H1 (cell line): ENCODE measurements around the gene SUSD6. TPM values are rescaled to one million over a fixed set of nuclear protein-coding genes. Genes with fewer than 3 reads are reported as not detected.
A peak's percentile ranks its signal among the peaks of the same experiment; 100 is the strongest.

Source experiments
- CTCF ChIA-PET: fragments of 300-600 bp; sonication (Branson Sonifier 250); formaldehyde crosslinking; loops from one replicate; lab custom pipeline; 2021; ENCODE audit not compliant: partially characterized antibody; lab: Charles Lee
- POLR2A ChIA-PET: fragments of 300-600 bp; sonication (Branson Sonifier 250); formaldehyde crosslinking; loops from one replicate; lab custom pipeline; 2021; ENCODE audit warnings: inconsistent platforms; ENCODE audit not compliant: partially characterized antibody; lab: Charles Lee
- DNase-seq, 2 experiments: peaks; one replicate each; pipeline versions ENCODE4 v3.0.0 to v3.0.0-alpha.2; 2010 to 2022; ENCODE audit warnings: low spot score in 2 of 2, low read depth in 1 of 2, mixed read lengths in 1 of 2
- FAIRE-seq: peaks from 2 replicates; lab custom pipeline; 2011; peaks lifted over from hg19 to GRCh38; lab: Jason Lieb, UNC
- H2AFZ ChIP-seq: 2 replicates; pipeline ENCODE4 v1.8.1; 2012; ENCODE audit warnings: low read length, inconsistent platforms
- H2AK5ac ChIP-seq: 2 replicates; pipeline ENCODE4 v1.6.1; 2013; ENCODE audit warnings: low read depth, low read length
- H2BK120ac ChIP-seq: replicated peaks from 2 replicates; pipeline ENCODE3; 2013; ENCODE audit warnings: low read depth, low read length, inconsistent platforms
- H2BK12ac ChIP-seq: 2 replicates; pipeline ENCODE4 v1.6.1; 2013; ENCODE audit warnings: low read depth, low read length
- H2BK15ac ChIP-seq: 2 replicates; pipeline ENCODE4 v1.6.1; 2013; ENCODE audit warnings: low read length
- H2BK20ac ChIP-seq: 2 replicates; pipeline ENCODE4 v1.6.1; 2013; ENCODE audit warnings: low read length
- H2BK5ac ChIP-seq: 2 replicates; pipeline ENCODE4 v1.6.1; 2013; ENCODE audit warnings: low read depth, low read length
- H3K14ac ChIP-seq: 2 replicates; pipeline ENCODE4 v1.6.1; 2013; ENCODE audit warnings: inconsistent platforms; ENCODE audit not compliant: insufficient read length
- H3K18ac ChIP-seq: 2 replicates; pipeline ENCODE4 v1.6.1; 2013; ENCODE audit warnings: low read length; ENCODE audit errors: extremely low read depth
- H3K23ac ChIP-seq: 2 replicates; pipeline ENCODE4 v1.6.1; 2013; ENCODE audit warnings: inconsistent platforms; ENCODE audit not compliant: insufficient read length
- H3K23me2 ChIP-seq: 2 replicates; pipeline ENCODE4 v1.6.1; 2013; ENCODE audit warnings: low read depth, low read length
- H3K27ac ChIP-seq: 2 replicates; pipeline ENCODE4 v1.6.1; 2011; ENCODE audit warnings: low read depth, low read length, inconsistent platforms
- H3K27me3 ChIP-seq, 4 experiments: replicated peaks in 1 of 4; 1 replicate in 1 of 4; 2 replicates in 3 of 4; pipeline versions ENCODE4 v1.6.1 to v1.8.1; 2011 to 2013; ENCODE audit warnings: low read length in 3 of 4, mild to moderate bottlenecking in 3 of 4, inconsistent platforms in 2 of 4, mixed read lengths in 2 of 4, moderate library complexity in 1 of 4; ENCODE audit not compliant: control insufficient read depth in 3 of 4, insufficient read depth in 3 of 4; ENCODE audit errors: extremely low read depth in 1 of 4
- H3K36me3 ChIP-seq, 4 experiments: 2 replicates each; pipeline versions ENCODE4 v1.6.1 to v1.8.1; 2011 to 2013; ENCODE audit warnings: mild to moderate bottlenecking in 4 of 4, low read length in 3 of 4, moderate library complexity in 2 of 4, control low read depth in 1 of 4, inconsistent platforms in 1 of 4; ENCODE audit not compliant: insufficient read depth in 4 of 4, control insufficient read depth in 2 of 4
- H3K4ac ChIP-seq: replicated peaks from 2 replicates; pipeline ENCODE3; 2013; ENCODE audit warnings: low read length, low read depth, mixed read lengths, inconsistent platforms; ENCODE audit not compliant: insufficient read length
- H3K4me1 ChIP-seq, 4 experiments: replicated peaks in 1 of 4; 1 replicate in 1 of 4; 2 replicates in 3 of 4; pipeline versions ENCODE4 v1.6.1 to v1.8.1; 2011 to 2013; ENCODE audit warnings: low read length in 3 of 4, inconsistent platforms in 2 of 4, mixed read lengths in 1 of 4; ENCODE audit not compliant: insufficient read depth in 4 of 4, control insufficient read depth in 3 of 4
- H3K4me2 ChIP-seq, 2 experiments: 2 replicates each; pipeline versions ENCODE4 v1.6.1 to v1.8.1; 2011 to 2013; ENCODE audit warnings: low read depth in 2 of 2, low read length in 2 of 2, control low read depth in 1 of 2, inconsistent platforms in 1 of 2, mild to moderate bottlenecking in 1 of 2; ENCODE audit not compliant: insufficient read depth in 1 of 2
- H3K4me3 ChIP-seq, 4 experiments: fragments of 200-600, 300-600 bp in 1 of 4; sonication (generic), shearing (Covaris generic), sonication (Bioruptor Twin) in 1 of 4; 2 replicates each; pipeline versions ENCODE4 v1.5.1 to v1.8.1; 2011 to 2016; ENCODE audit warnings: low read length in 4 of 4, low read depth in 3 of 4, control low read depth in 2 of 4, inconsistent platforms in 2 of 4, mild to moderate bottlenecking in 2 of 4, mixed read lengths in 1 of 4, moderate library complexity in 1 of 4; ENCODE audit not compliant: insufficient read depth in 2 of 4; ENCODE audit errors: extremely low read depth in 1 of 4
- H3K56ac ChIP-seq: replicated peaks from 2 replicates; pipeline ENCODE3; 2013; ENCODE audit warnings: low read depth, mild to moderate bottlenecking, mixed read lengths, low read length, inconsistent platforms; ENCODE audit not compliant: insufficient read length
- H3K79me1 ChIP-seq: 2 replicates; pipeline ENCODE4 v1.6.1; 2013; ENCODE audit warnings: low read depth, low read length, control low read depth
- H3K79me2 ChIP-seq, 2 experiments: 2 replicates each; pipeline versions ENCODE4 v1.6.1 to v1.8.1; 2012 to 2013; ENCODE audit warnings: low read length in 2 of 2, mild to moderate bottlenecking in 2 of 2, inconsistent platforms in 1 of 2; ENCODE audit not compliant: insufficient read depth in 2 of 2, control insufficient read depth in 1 of 2
- H3K9ac ChIP-seq, 4 experiments: replicated peaks in 1 of 4; 1 replicate in 1 of 4; 2 replicates in 3 of 4; pipeline versions ENCODE4 v1.6.1 to v1.8.1; 2011 to 2013; ENCODE audit warnings: low read depth in 3 of 4, low read length in 3 of 4, control low read depth in 2 of 4, mild to moderate bottlenecking in 2 of 4, moderate library complexity in 2 of 4, inconsistent platforms in 1 of 4; ENCODE audit errors: extremely low read depth in 1 of 4
- H3K9me3 ChIP-seq, 2 experiments: 2 replicates each; pipeline versions ENCODE4 v1.6.1 to v1.8.1; 2012 to 2013; ENCODE audit warnings: mild to moderate bottlenecking in 2 of 2, moderate library complexity in 2 of 2, control low read depth in 1 of 2, inconsistent platforms in 1 of 2, low read depth in 1 of 2, low read length in 1 of 2, mixed read lengths in 1 of 2; ENCODE audit not compliant: insufficient read depth in 2 of 2
- H4K20me1 ChIP-seq, 2 experiments: replicated peaks in 1 of 2; 2 replicates each; pipeline versions ENCODE3 to v1.8.1; 2011 to 2013; ENCODE audit warnings: inconsistent platforms in 2 of 2, low read length in 2 of 2, mild to moderate bottlenecking in 1 of 2; ENCODE audit not compliant: insufficient read depth in 2 of 2, control insufficient read depth in 1 of 2
- H4K5ac ChIP-seq: 2 replicates; pipeline ENCODE4 v1.6.1; 2013; ENCODE audit warnings: low read length, low read depth, mixed read lengths, inconsistent platforms; ENCODE audit not compliant: insufficient read length
- H4K8ac ChIP-seq: 2 replicates; pipeline ENCODE4 v1.8.0; 2013; ENCODE audit warnings: mild to moderate bottlenecking, moderate library complexity, low read length, inconsistent platforms; ENCODE audit not compliant: insufficient read depth; ENCODE audit errors: extremely low read depth
- H4K91ac ChIP-seq: replicated peaks from 2 replicates; pipeline ENCODE3; 2013; ENCODE audit warnings: low read length, mixed read lengths, inconsistent platforms; ENCODE audit not compliant: insufficient read length
- CBX8 ChIP-seq: fragments of 300-800, 300-1000 bp; sonication (generic); IDR thresholded peaks from 2 replicates; pipeline ENCODE4 v1.7.1; 2016; ENCODE audit warnings: low read depth, low read length, borderline replicate concordance
- CHD1 ChIP-seq: IDR thresholded peaks from 2 replicates; pipeline ENCODE4 v1.6.1; 2012; ENCODE audit warnings: low read depth, low read length, improper control_type of control experiment
- E2F6 ChIP-seq: IDR thresholded peaks from 2 replicates; pipeline ENCODE4 v1.6.1; 2012; ENCODE audit warnings: inconsistent platforms
- NRF1 ChIP-seq: IDR thresholded peaks from 2 replicates; pipeline ENCODE4 v1.6.1; 2011; ENCODE audit warnings: mild to moderate bottlenecking, low read depth, low read length, improper control_type of control experiment
- SP4 ChIP-seq: IDR thresholded peaks from 2 replicates; pipeline ENCODE4 v1.6.1; 2012; ENCODE audit warnings: low read length, inconsistent platforms
- WGBS, 2 experiments: shearing (Covaris generic) in 1 of 2; methylation state at CpG; one replicate each; pipeline versions ENCODE4 v1.1.6 to v1.1.7; 2013 to 2015; ENCODE audit warnings: low lambda C conversion rate in 2 of 2, mixed read lengths in 2 of 2, inconsistent platforms in 1 of 2, low coverage in 1 of 2, missing lambda C conversion rate in 1 of 2; ENCODE audit not compliant: insufficient replicate concordance in 2 of 2, insufficient coverage in 1 of 2, insufficient read length in 1 of 2; ENCODE audit errors: extremely low coverage in 1 of 2, missing lambda C conversion rate in 1 of 2; 5-methylcytosine and 5-hydroxymethylcytosine counted together
- polyA plus RNA-seq, 7 experiments: library from polyadenylated mRNA; depleted of rRNA in 3 of 7; stranded (reverse) in 5 of 7; unstranded in 2 of 7; fragments of >200 nt in 5 of 7; fragments of 200-250 nt in 2 of 7; gene quantifications; 1 replicate in 5 of 7; 2 replicates in 1 of 7; 4 replicates in 1 of 7; pipeline versions ENCODE4 v1.2.1 to v1.2.3, GENCODE V29; 2011 to 2013; ENCODE audit warnings: missing spikeins in 2 of 7, mixed read lengths in 2 of 7
- total RNA-seq: library from RNA; stranded (reverse); fragmentation: NEBNext Ultra II Directional; extraction: Animal tissue kit (Norgen Biotek cat#: 25700); gene quantifications from 2 replicates; pipeline ENCODE4 v1.2.1, GENCODE V29; 2021

SUSD6 gene
- total and polyA plus RNA-seq, 2 of the 8 experiments (the other 6 are each of a cell fraction or from before 2014, with no cell fraction given): 3.0 to 3.8 TPM

DNA sequence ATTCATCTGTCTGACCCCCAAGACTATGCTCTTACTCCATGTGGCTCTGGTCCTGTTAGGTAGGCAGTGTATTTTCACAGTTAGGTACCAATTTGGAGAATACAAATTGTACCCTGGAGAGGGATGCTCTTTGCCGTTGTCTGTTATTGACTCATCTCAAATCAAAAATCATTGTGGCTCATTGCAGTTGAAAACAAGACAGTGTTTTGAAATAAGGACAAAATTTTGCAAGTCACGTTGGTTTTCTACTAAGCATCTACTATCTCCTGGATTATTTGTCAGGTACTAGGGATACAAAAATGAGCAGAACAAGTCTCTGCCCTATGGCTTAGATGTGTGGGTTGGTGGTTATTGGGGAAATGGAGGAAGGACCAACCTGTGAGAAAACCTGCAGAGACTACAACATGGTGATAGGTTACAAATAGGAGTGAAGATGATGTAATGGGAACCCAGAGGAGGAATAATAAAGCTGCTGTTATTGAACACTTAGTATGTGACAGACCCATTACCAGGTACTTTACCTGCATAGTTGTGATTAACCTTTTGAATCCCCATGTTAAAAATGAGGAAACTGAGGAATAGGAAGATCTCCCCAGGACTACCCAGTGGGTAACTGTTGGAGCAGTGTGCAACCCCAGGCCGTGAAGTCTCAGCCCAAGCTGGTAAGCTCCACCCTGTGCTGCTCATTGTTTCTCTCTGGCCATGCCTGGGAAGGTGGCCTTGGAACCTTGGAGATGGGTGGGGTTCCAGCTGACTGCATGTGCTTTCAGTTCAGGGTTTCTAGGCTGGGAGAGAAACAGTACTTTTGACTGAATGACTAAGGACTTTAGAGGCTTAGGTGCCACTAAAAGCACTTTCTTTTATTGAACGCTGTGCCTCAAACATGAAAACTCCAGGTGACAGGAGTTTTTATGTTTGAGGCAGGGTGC lies 82.7 kb downstream of the SUSD6 start:
- 0 out of 2 replicates have a peak overlapping the region, but pooled peaks have one; percentile 28 for H2BK12ac ChIP-seq
- no peak overlapping the region for H2AK5ac ChIP-seq
- CTCF ChIA-PET: interaction anchor here (2.3 kb wide), 1 partner anchor 8 kb away, joined by 7 read pairs; no protein-coding TSS in a partner anchor
- no peak overlapping the region for H3K27ac ChIP-seq
- no peak overlapping the region for H3K18ac ChIP-seq
- TF ChIP-seq CHD1 (no peak), CBX8 (no peak), E2F6 (no peak), NRF1 (no peak), SP4 (no peak)
- no peak overlapping the region for H3K23ac ChIP-seq
- FAIRE-seq (no peak), DNase-seq (no peak)
- 93% methylated on average over 4 of the region's 4 CpGs; no CpG with 5 or more reads in 1 of the 2 experiments for WGBS, 2 experiments
- no peak overlapping the region for H3K56ac ChIP-seq
- H4K5ac ChIP-seq: no peak overlapping the region
- H4K8ac ChIP-seq: no peak overlapping the region
- H4K91ac ChIP-seq: no peak overlapping the region
- H3K27me3 ChIP-seq: no peaks in the 10 kb centered on the region
- no peaks in the 10 kb centered on the region for H3K36me3 ChIP-seq
- H3K9me3 ChIP-seq: no peaks in the 10 kb centered on the region
- H3K4me3 ChIP-seq: no peak overlapping the region
- POLR2A ChIA-PET: interaction anchor here (1.0 kb wide), 1 partner anchor 11 kb away, joined by 4 read pairs; no protein-coding TSS in a partner anchor
- no peaks in the 10 kb centered on the region for H4K20me1 ChIP-seq
- no peak overlapping the region for H3K14ac ChIP-seq
- no peaks in the 10 kb centered on the region for H3K79me1 ChIP-seq
- H3K9ac ChIP-seq: no peak overlapping the region
- peaks cover 2 to 19% (median 9%) of the 10 kb centered on the region in 4 experiments; a peak in 4 of 7 replicates for H3K4me1 ChIP-seq
- H2BK15ac ChIP-seq: no peak overlapping the region
- no peak overlapping the region for H2AFZ ChIP-seq
- no peak overlapping the region for H2BK120ac ChIP-seq
- no peak overlapping the region for H2BK20ac ChIP-seq
- no peak overlapping the region; the same call in 1 of the 2 replicates for H2BK5ac ChIP-seq
- H3K4ac ChIP-seq: no peak overlapping the region
- H3K4me2 ChIP-seq: no peak overlapping the region
- H3K23me2 ChIP-seq: no peaks in the 10 kb centered on the region
- H3K79me2 ChIP-seq: no peaks in the 10 kb centered on the region
